SK-N-SH (cell line): ENCODE measurements around the gene TMED3. TPM values are rescaled to one million over a fixed set of nuclear protein-coding genes. Genes with fewer than 3 reads are reported as not detected.

Experiments used
- CTCF ChIA-PET: fragments of 300-600, 350-600 bp; formaldehyde crosslinking; extraction: SDS; loops from one replicate; lab custom pipeline; 2021; lab: Yijun Ruan, JAX
- POLR2A ChIA-PET: fragments of 350-600 bp; sonication (Branson Sonifier 250); formaldehyde crosslinking; extraction: SDS; loops from one replicate; lab custom pipeline; 2020; ENCODE audit warnings: antibody characterized with exemption, inconsistent platforms; lab: Yijun Ruan, JAX
- DNase-seq: peaks from one replicate; pipeline ENCODE4 v3.0.0; 2012
- H2AFZ ChIP-seq: fragments of 200-600 bp; sonication (generic); 2 replicates; pipeline ENCODE4 v1.8.1; 2016; ENCODE audit warnings: antibody characterized with exemption, mild to moderate bottlenecking, low read depth
- H3F3A ChIP-seq: fragments of 200-600 bp; sonication (generic); replicated peaks from 2 replicates; pipeline ENCODE3; 2016; ENCODE audit warnings: antibody characterized with exemption, mild to moderate bottlenecking; ENCODE audit not compliant: insufficient read depth
- H3K27ac ChIP-seq, 2 experiments: fragments of 200-500 bp in 1 of 2; fragments of 200-600 bp in 1 of 2; sonication (Bioruptor generic) in 1 of 2; sonication (generic), shearing (Covaris generic) in 1 of 2; 2 replicates each; pipeline versions ENCODE4 v1.5.1 to v1.6.1; 2014 to 2016; ENCODE audit warnings: low read depth in 2 of 2, inconsistent platforms in 1 of 2, low read length in 1 of 2, mild to moderate bottlenecking in 1 of 2, mixed read lengths in 1 of 2
- H3K27me3 ChIP-seq: fragments of 200-600 bp; sonication (generic), shearing (Covaris generic); 2 replicates; pipeline ENCODE4 v1.6.1; 2016; ENCODE audit warnings: mixed run types; ENCODE audit not compliant: insufficient read depth
- H3K36me3 ChIP-seq, 2 experiments: fragments of 200-500 bp in 1 of 2; fragments of 200-600 bp in 1 of 2; sonication (Bioruptor generic) in 1 of 2; sonication (generic) in 1 of 2; replicated peaks in 1 of 2; 2 replicates each; pipeline versions ENCODE3 to v1.5.1; 2014 to 2016; ENCODE audit warnings: low read length in 1 of 2, mild to moderate bottlenecking in 1 of 2; ENCODE audit not compliant: insufficient read depth in 2 of 2, control insufficient read depth in 1 of 2
- H3K4me1 ChIP-seq, 2 experiments: fragments of 200-500 bp in 1 of 2; fragments of 200-600 bp in 1 of 2; sonication (Bioruptor generic) in 1 of 2; sonication (generic), shearing (Covaris generic) in 1 of 2; 2 replicates each; pipeline versions ENCODE4 v1.5.1 to v1.6.1; 2014 to 2016; ENCODE audit warnings: low read depth in 1 of 2, low read length in 1 of 2, mixed run types in 1 of 2; ENCODE audit not compliant: insufficient read depth in 2 of 2, control insufficient read depth in 1 of 2
- H3K4me2 ChIP-seq: fragments of 200-600 bp; sonication (generic), shearing (Covaris generic); 2 replicates; pipeline ENCODE4 v1.6.1; 2017; ENCODE audit warnings: mixed run types
- H3K4me3 ChIP-seq, 2 experiments: fragments of 200-500 bp in 1 of 2; fragments of 200-600 bp in 1 of 2; sonication (Bioruptor generic) in 1 of 2; sonication (generic), shearing (Covaris generic) in 1 of 2; 2 replicates each; pipeline versions ENCODE4 v1.5.1 to v1.8.1; 2014 to 2016; ENCODE audit warnings: low read depth in 2 of 2, inconsistent platforms in 1 of 2, low read length in 1 of 2, mild to moderate bottlenecking in 1 of 2, mixed read lengths in 1 of 2, moderate library complexity in 1 of 2
- H3K79me2 ChIP-seq: fragments of 200-600 bp; sonication (generic); 2 replicates; pipeline ENCODE4 v1.8.1; 2017; ENCODE audit warnings: mild to moderate bottlenecking; ENCODE audit not compliant: insufficient read depth
- H3K9ac ChIP-seq: fragments of 200-600 bp; sonication (generic); 2 replicates; pipeline ENCODE4 v1.6.1; 2017; ENCODE audit warnings: mixed run types
- H3K9me2 ChIP-seq: fragments of 200-600 bp; sonication (generic); 2 replicates; pipeline ENCODE4 v1.6.1; 2017; ENCODE audit warnings: mixed run types
- H3K9me3 ChIP-seq: fragments of 200-600 bp; sonication (generic); 2 replicates; pipeline ENCODE4 v1.6.1; 2017; ENCODE audit warnings: mixed run types, mild to moderate bottlenecking, moderate library complexity
- H4K20me1 ChIP-seq: fragments of 200-600 bp; sonication (generic); 2 replicates; pipeline ENCODE4 v1.6.1; 2017; ENCODE audit warnings: mild to moderate bottlenecking, mixed run types; ENCODE audit not compliant: insufficient read depth
- CTCF ChIP-seq: fragments of 200-600 bp; sonication (generic); IDR thresholded peaks from 2 replicates; pipeline ENCODE4 v1.6.1; 2017; ENCODE audit warnings: antibody characterized with exemption, mild to moderate bottlenecking, moderate library complexity
- EZH2phosphoT487 ChIP-seq: fragments of 200-600 bp; sonication (generic); IDR thresholded peaks from 2 replicates; pipeline ENCODE4 v1.6.1; 2017; ENCODE audit warnings: low read depth, mixed run types, mild to moderate bottlenecking, antibody characterized with exemption, moderate library complexity, borderline replicate concordance
- FOXM1 ChIP-seq: IDR thresholded peaks from 2 replicates; pipeline ENCODE4 v1.4.0; 2012; ENCODE audit warnings: low read depth, mild to moderate bottlenecking
- IRF3 ChIP-seq: fragments of 150-350 bp; IDR thresholded peaks from 2 replicates; pipeline ENCODE4 v1.6.1; 2016; ENCODE audit warnings: mild to moderate bottlenecking, low read depth, low read length
- MAX ChIP-seq: IDR thresholded peaks from 2 replicates; pipeline ENCODE4 v1.4.0; 2012; ENCODE audit warnings: low read depth
- MXI1 ChIP-seq: IDR thresholded peaks from 2 replicates; pipeline ENCODE4 v1.6.1; 2012; ENCODE audit warnings: mild to moderate bottlenecking, low read depth, low read length, improper control_type of control experiment
- NFIC ChIP-seq: IDR thresholded peaks from 2 replicates; pipeline ENCODE4 v1.4.0; 2012; ENCODE audit warnings: borderline replicate concordance
- POLR2AphosphoS5 ChIP-seq: IDR thresholded peaks from 2 replicates; pipeline ENCODE4 v1.6.1; 2012; ENCODE audit warnings: low read depth, low read length
- RAD21 ChIP-seq: IDR thresholded peaks from 2 replicates; pipeline ENCODE4 v1.6.1; 2012; ENCODE audit warnings: mild to moderate bottlenecking, low read length
- RCOR1 ChIP-seq: fragments of 150-350 bp; IDR thresholded peaks from 2 replicates; pipeline ENCODE4 v1.6.1; 2017; ENCODE audit warnings: antibody characterized with exemption, low read length
- REST ChIP-seq: IDR thresholded peaks from 2 replicates; pipeline ENCODE4 v1.6.1; 2012; ENCODE audit warnings: mild to moderate bottlenecking, low read depth, low read length, moderate library complexity
- RXRA ChIP-seq: IDR thresholded peaks from 2 replicates; pipeline ENCODE4 v1.4.0; 2012; ENCODE audit warnings: low read depth, mild to moderate bottlenecking, borderline replicate concordance
- SMC3 ChIP-seq: IDR thresholded peaks from 2 replicates; pipeline ENCODE4 v1.6.1; 2012; ENCODE audit warnings: low read depth, low read length, improper control_type of control experiment
- TAF1 ChIP-seq: IDR thresholded peaks from 2 replicates; pipeline ENCODE4 v1.6.1; 2012; ENCODE audit warnings: low read depth, mild to moderate bottlenecking, low read length, moderate library complexity, borderline replicate concordance
- ZBTB33 ChIP-seq: IDR thresholded peaks from 2 replicates; pipeline ENCODE4 v1.4.0; 2012; ENCODE audit warnings: low read depth, borderline replicate concordance
- WGBS: methylation state at CpG from one replicate; pipeline ENCODE4 v1.1.6; 2017; ENCODE audit warnings: low lambda C conversion rate; 5-methylcytosine and 5-hydroxymethylcytosine counted together
- polyA plus RNA-seq, 3 experiments: library from polyadenylated mRNA; depleted of rRNA; stranded (reverse); fragments of >200 nt; gene quantifications; 2 replicates each; pipeline ENCODE4 v1.2.3, GENCODE V29; 2012

The TMED3 gene
- polyA plus RNA-seq, 1 of the 3 experiments (the other 2 are of a cell fraction), result 128 TPM

- POLR2A ChIA-PET, result no interaction called here
- peak; percentile 25 for DNase-seq
- no peaks in the 10 kb centered on the region for H3K27me3 ChIP-seq
These were observed 28.8 kb downstream of the TMED3 start for GRCh38 chr15:79339588-79340314.

GRCh38 chr15:79340315-79340602, 29.3 kb downstream of the TMED3 start:
- H3K79me2 ChIP-seq, result no peaks in the 10 kb centered on the region
- POLR2A ChIA-PET, result no interaction called here
- H4K20me1 ChIP-seq, result no peaks in the 10 kb centered on the region
- H3K9ac ChIP-seq, result no peak overlapping the region
- 65% methylated on average over 5 of the region's 5 CpGs for WGBS
- H3K9me2 ChIP-seq, result no peaks in the 10 kb centered on the region
- no peak overlapping the region for H2AFZ ChIP-seq
- H3K9me3 ChIP-seq, result no peaks in the 10 kb centered on the region
- no peaks in the 10 kb centered on the region for H3F3A ChIP-seq
- no peak for DNase-seq
- no peak overlapping the region for H3K27ac ChIP-seq
- no peaks in the 10 kb centered on the region for H3K36me3 ChIP-seq
- H3K4me1 ChIP-seq, result peaks cover 0 to 5% of the 10 kb centered on the region in 2 experiments; a peak in 1 of 4 replicates
- no peak overlapping the region; a peak in 1 of 4 replicates for H3K4me3 ChIP-seq
- no peaks in the 10 kb centered on the region for H3K27me3 ChIP-seq
- CTCF ChIA-PET, result interaction anchor here (0.6 to 3.7 kb wide), 64 partner anchors 9 to 841 kb away, joined by 3 to 53 read pairs (median 4); partner anchors contain the start of gene TMED3
- no peak overlapping the region for H3K4me2 ChIP-seq
- TF ChIP-seq IRF3 (no peak), TAF1 (no peak), ZBTB33 (no peak), MAX (no peak), REST (no peak), NFIC (no peak), MXI1 (no peak), FOXM1 (no peak), RCOR1 (no peak), POLR2AphosphoS5 (no peak), EZH2phosphoT487 (no peak)

More at GRCh38 chr15:79339588-79340314, 28.8 kb downstream of the TMED3 start:
- 94% methylated on average over 3 of the region's 3 CpGs for WGBS
- CTCF ChIA-PET, result interaction anchor here (0.6 to 3.7 kb wide), 79 partner anchors 9 to 970 kb away, joined by 3 to 53 read pairs (median 4); partner anchors contain the start of gene TMED3
- Histone ChIP-seq H3K4me1 (peaks cover 0 to 5% of the 10 kb centered on the region in 2 experiments; a peak in 1 of 4 replicates), H3K4me2 (no peak overlapping the region), H3F3A (no peaks in the 10 kb centered on the region), H2AFZ (no peak overlapping the region), H3K9me3 (no peaks in the 10 kb centered on the region), H3K79me2 (no peaks in the 10 kb centered on the region), H3K4me3 (no peak overlapping the region; a peak in 1 of 4 replicates), H3K36me3 (no peaks in the 10 kb centered on the region), H3K9ac (no peak overlapping the region), H3K27ac (no peak overlapping the region), H4K20me1 (no peaks in the 10 kb centered on the region), H3K9me2 (no peaks in the 10 kb centered on the region)
- TF ChIP-seq SMC3, result peak; percentile 64
- TF ChIP-seq CTCF, result peak; percentile 94
- TF ChIP-seq RXRA, result no peak
- TF ChIP-seq RAD21, result peak; percentile 89
